H1 (cell line): Measurements from ENCODE around the gene GRIK2.

ENCODE experiments used
- ATF3 ChIP-seq: IDR thresholded peaks from 2 replicates; pipeline ENCODE4 v1.6.1; 2011; ENCODE audit warnings: low read depth, mild to moderate bottlenecking, low read length; ENCODE audit not compliant: insufficient read depth
- CTCF ChIP-seq, 3 experiments: IDR thresholded peaks; 1 replicate in 2 of 3; 2 replicates in 1 of 3; pipeline versions ENCODE4 v1.5.1 to v1.6.1; 2011; ENCODE audit warnings: low read length in 3 of 3, mild to moderate bottlenecking in 3 of 3, inconsistent platforms in 2 of 3, low read depth in 1 of 3, moderate library complexity in 1 of 3; ENCODE audit not compliant: insufficient read depth in 1 of 3; ENCODE audit errors: control extremely low read depth in 1 of 3
- EP300 ChIP-seq, 2 experiments: IDR thresholded peaks; 1 replicate in 1 of 2; 2 replicates in 1 of 2; pipeline ENCODE4 v1.6.1; 2011 to 2012; ENCODE audit warnings: low read depth in 2 of 2, low read length in 2 of 2, mild to moderate bottlenecking in 2 of 2, borderline replicate concordance in 1 of 2, inconsistent platforms in 1 of 2, moderate library complexity in 1 of 2
- EZH2 ChIP-seq: fragments of 200-600 bp; sonication (generic); IDR thresholded peaks from 2 replicates; pipeline ENCODE4 v1.7.1; 2012; ENCODE audit warnings: low read depth, mild to moderate bottlenecking, moderate library complexity, low read length, inconsistent platforms; ENCODE audit not compliant: severe bottlenecking
- MAFK ChIP-seq: IDR thresholded peaks from 2 replicates; pipeline ENCODE4 v1.6.1; 2012; ENCODE audit warnings: low read depth, mild to moderate bottlenecking, improper control_type of control experiment, low read length
- POLR2A ChIP-seq, 2 experiments: IDR thresholded peaks; 1 replicate in 1 of 2; 2 replicates in 1 of 2; pipeline ENCODE4 v1.6.1; 2011; ENCODE audit warnings: low read depth in 2 of 2, low read length in 2 of 2, mild to moderate bottlenecking in 2 of 2; ENCODE audit errors: control extremely low read depth in 1 of 2
- RFX5 ChIP-seq: IDR thresholded peaks from 2 replicates; pipeline ENCODE4 v1.6.1; 2011; ENCODE audit warnings: low read depth, low read length, improper control_type of control experiment, borderline replicate concordance
- SIRT6 ChIP-seq: IDR thresholded peaks from one replicate; pipeline ENCODE4 v1.7.1; 2012; ENCODE audit warnings: low read length, inconsistent platforms

- TF ChIP-seq RFX5 (no peak), CTCF (IDR thresholded peaks at IDR 0.05; ENCODE audit: control extremely low read depth in 1 of 3, insufficient read depth in 1 of 3, low read depth in 1 of 3, low read length in 3 of 3) (no peak), MAFK (no peak), POLR2A (IDR thresholded peaks at IDR 0.05; ENCODE audit: control extremely low read depth in 1 of 2, low read depth in 2 of 2, low read length in 2 of 2) (no peak), EP300 (IDR thresholded peaks at IDR 0.05; ENCODE audit: borderline replicate concordance in 1 of 2, low read depth in 2 of 2, low read length in 2 of 2) (no peak), SIRT6 (no peak), EZH2 (no peak), ATF3 (no peak)
Observed at GRCh38 chr6:101429845-101430244, 36.3 kb downstream of the GRIK2 start.
